Hematopoietic multipotent progenitor cell treated with erythropoietin and hydrocortisone succinate and interleukin-3 and kit ligand, for 4 days (in vitro differentiated cells): Measurements from ENCODE around the gene MOB2.

Experiments used
- DNase-seq: peaks from one replicate; pipeline ENCODE4 v3.0.0-alpha.2; 2015

MOB2 gene

DNA sequence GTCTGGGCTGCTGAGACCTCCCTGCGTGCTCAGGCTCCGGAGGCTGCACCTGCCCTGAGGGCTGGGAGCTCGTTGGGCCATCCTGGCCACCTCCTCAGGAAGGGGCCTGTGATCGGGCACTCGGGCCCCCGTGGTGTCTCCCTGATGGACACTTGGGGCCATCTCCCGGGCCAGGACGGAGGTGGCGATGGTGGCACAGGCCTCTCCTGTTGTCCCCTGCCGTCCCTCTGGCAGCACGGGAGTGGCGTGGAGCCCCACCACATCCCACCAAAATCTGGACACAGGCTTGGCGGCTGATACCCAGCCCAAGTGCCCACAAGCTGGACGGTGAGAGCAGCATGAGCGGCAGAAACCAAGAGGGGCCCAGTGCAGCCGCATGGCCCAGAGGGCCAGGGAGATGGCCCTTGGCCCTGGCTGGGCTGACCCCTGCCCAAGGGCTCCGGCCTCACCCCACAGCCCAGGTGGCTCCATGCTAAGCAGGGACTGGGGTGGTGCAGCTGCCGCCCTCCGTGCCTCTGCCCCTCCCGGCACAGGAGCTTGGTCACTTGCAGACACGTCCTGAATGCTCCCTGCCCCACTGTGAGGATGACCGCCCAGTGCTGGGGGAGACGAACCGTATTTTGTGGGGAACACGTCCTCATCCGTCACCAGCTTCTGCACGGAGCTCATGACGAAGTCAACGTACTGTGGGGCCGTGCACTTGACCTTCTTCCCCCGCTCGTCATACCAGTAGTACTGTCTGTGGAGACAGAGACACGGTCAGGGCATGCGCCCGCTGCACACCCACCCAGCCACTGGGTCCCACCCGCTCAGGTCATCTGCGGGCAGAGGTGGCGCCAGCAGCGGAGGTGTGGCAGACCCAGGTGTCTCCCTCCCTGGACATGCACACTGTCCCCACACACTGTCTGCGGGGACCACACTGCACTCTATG, 15.6 kb downstream of the MOB2 start:
- no peak for DNase-seq

DNA sequence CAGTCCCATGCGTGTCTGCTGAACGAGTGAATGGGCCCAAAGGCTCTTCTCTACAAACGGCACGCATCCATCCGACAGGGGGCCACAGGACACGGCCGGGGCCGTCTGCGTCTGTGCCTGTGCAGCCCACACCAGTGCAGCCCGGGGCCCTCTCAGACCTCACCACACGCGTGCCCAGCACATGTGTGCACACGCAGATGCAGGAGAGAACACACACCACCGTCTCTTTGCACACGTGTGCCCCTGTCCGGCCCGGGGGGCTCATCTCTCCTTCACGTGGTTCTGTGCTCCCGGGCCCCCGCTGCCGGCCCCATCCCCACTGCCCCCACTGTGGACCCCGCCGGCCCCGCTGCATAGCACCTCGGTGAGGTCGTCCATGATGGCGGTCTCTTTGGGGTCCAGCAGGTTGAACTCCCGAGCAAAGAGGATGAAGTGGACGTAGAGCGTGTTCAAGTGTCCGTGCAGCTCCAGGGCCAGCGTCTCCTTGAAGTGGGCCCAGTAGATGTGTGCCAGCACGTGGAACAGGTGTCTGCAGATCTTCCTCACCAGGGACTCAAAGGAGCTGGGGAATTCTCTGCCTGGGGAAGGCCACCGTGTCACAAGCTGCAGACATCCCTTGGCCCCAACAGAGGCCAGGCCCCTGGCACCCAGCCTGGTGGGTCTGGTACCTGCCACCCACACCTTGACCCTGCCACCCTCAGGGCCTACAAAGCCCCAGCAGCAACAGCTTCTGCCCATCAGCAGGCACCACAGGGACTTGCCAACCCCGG, 16.5 kb downstream of the MOB2 start:
- no peak for DNase-seq

DNA sequence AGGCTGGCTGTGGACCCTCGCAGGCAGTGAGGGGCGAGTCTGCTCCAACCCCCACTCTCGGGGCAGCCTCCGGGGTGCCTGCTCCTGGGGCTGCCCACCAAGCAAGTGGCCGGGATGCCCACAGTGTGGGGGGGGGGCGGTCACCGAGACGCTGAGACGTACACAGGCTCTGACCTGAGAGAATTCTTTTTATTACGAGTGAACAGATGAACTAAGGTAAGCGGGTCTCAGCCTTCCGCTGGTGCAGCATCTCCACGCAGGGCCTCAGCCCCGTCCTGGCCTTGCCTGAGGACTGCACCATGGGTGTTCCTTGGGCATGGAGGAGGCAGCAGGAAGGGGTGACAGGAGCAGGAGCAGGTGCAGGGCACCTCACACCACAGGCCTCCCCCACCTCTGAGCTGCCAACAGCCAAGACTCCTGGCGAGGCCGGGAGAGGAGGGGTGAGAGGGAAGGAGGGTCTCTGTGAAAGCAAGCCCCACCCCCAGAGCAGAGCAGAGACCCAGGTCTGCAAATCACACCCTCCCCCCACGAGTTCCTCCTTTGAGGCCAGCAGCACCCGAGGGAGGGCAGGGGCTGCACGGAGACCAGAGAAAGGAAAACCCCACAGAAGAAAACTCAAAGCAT, 17.2 kb downstream of the MOB2 start:
- DNase-seq, result no peak

DNA sequence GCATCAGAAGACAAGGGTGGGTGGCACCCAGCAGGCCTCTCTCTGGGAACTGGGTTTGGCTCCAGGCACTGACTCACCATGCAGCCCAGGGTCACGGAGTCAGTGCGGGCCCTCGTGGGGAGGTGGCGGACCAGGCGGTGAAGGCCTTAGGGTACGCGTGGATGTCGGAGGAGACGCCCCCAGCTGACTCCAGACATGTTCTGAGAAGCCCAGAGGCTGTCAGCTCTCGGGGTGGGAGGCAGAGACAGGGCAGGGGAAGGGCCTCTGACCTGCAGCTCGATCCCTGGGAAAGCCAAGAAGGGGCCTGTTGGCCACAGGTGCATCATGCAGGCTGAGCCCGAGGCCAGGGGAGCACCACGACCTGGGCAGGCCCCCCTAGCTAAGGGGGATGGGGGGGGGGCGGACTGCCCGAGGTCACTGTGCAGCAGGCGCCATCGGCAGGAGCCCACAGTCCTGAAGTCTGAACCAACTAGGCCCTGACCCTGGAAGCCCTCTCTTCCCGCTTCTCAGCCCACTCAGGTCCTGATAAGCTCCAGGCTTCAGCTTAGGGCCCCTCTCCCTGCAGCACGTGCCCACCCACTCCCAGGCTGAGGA, 18.0 kb downstream of the MOB2 start:
- DNase-seq, result no peak

DNA sequence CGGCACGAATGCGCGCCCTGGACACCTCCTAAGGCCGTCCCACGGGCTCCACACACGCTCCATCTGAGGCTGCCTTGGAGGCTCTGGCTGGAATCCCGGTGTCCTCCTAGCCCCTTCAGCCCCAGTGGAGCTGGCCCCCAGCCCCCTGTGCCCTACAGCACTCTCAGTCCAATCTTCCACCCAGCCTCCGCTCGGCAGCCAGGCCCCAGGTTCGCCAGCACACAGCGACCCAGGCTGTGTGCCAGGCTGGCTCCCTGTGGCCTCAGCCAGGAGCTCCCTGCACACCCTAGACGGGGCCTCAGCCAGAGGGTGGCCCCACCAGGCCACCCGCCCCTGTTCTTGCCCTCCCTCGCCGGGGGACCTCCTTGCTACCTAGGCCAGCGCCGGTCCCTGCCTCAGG, 18.6 kb downstream of the MOB2 start:
- no peak for DNase-seq

GRCh38 chr11:1467270-1467669, 19.3 kb downstream of the MOB2 start:
- DNase-seq, result no peak

GRCh38 chr11:1466784-1467183, 19.8 kb downstream of the MOB2 start:
- DNase-seq, result no peak

DNA sequence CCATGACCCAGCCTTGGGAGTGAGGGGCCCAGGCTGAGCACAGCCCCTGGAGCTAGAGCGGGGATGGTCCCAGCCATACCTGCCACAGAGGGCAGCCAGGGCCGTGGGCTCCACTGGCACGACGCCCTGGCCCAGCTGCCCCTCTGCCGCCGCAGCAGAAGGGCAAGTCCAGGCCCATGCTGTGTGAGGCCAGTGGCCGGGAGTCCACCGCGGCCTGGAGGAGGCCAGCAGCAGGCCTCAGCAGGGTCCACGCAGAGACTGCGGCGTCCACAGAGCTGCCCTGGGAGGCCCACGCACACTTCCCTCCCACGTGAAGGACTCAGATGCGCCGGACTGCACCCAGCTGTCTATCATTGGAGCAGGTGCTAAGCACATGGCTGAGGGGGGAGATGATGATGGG, 23.5 kb downstream of the MOB2 start:
- no peak for DNase-seq

DNA sequence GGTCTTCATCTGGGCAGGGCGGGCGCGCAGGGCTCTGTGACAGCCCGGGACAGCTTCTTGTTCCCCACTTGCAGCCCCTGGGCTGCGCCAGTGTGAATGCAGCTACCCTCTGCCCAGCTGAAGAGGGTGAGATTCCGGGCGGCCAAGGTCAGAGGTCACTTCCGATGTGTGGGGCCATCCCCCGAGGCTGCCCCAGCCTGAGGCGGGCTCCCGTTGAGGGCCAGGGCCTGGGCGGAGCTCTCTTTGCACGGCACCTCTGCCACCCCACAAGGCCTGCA, 23.9 kb downstream of the MOB2 start:
- DNase-seq, result no peak

DNA sequence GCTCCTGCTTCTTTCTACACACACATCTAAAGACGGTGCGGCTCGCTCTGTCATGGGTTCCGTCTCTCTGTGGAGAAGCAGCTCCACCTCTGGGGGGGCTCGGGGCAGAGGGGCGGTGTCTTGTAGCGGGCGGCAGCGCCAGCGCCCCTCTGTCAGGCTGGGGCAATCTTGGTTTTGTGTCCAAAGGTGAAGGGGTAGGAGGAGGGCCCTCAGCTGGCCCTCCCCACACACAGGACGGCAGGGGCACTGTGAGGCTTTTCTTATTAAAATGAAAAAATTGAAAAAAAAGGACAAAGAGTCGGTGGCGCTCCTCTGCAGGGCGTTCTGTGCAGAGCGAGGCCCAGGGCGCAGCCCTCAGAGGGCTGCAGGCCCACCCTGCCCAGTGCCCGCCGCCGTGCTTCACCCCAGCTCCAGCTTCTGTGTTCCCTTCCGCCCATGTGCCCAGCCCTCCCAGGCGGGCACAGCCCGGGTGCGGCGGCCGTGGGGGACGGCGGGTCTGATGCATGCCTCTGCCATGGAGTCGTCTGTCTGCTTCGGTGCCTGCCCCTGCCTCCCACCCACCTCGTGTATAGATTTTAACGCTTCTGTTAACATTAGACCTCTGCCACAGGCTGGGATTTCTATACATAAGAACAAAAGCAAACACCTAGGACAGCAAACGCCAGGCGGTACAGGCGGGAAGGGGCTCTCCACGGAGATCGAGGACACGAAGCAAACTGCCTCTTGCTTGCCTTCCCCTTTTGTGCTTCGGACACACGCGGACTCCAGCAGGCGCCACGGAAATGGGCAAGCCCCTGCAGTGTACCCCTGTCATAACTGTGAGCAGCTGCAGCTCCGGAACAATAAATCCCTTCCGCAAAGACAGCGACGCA, 24.5 kb downstream of the MOB2 start:
- no peak for DNase-seq

DNA sequence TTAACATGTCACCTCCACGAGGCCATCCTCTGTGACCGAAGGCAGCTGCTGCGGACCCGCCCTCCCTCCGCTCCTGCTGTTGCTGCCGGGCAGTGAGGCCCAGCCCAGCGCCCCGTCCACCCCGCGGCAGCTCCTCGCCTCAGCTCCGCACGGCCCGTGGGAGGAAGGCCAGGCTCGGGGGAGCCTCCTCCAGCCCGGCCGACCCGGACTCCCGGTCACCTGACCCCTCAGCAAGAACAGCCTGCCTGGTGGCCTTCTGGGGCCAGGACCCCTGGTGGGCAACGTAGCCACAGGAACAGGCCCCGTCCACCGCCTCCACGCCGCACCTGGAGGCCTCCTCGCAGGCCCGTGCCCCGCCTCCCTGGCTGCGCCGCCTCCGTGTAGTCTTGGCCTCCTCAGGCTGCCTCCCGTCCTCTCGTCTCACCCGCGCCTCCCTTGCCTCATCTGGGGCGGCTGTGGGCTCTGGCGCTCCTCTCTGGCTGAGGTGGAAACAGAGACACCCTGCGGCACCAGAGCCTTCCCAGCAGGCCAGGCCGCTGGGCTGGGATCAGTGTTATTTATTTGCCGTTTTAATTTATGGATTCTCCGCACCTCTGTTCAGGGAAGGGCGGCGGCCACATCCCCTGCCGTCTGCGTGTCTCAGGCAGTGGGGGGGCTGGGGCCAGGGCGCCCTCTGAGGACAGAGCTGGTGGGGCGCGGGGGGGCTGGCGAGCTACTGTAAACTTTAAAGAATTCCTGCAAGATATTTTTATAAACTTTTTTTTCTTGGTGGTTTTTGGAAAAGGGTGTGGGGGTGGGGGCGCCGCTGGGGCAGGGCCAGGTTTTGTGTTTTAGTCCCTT, 25.4 kb downstream of the MOB2 start:
- no peak for DNase-seq

- no peak for DNase-seq
Measured at GRCh38 chr11:1460396-1460985, 26.1 kb downstream of the MOB2 start.

DNA sequence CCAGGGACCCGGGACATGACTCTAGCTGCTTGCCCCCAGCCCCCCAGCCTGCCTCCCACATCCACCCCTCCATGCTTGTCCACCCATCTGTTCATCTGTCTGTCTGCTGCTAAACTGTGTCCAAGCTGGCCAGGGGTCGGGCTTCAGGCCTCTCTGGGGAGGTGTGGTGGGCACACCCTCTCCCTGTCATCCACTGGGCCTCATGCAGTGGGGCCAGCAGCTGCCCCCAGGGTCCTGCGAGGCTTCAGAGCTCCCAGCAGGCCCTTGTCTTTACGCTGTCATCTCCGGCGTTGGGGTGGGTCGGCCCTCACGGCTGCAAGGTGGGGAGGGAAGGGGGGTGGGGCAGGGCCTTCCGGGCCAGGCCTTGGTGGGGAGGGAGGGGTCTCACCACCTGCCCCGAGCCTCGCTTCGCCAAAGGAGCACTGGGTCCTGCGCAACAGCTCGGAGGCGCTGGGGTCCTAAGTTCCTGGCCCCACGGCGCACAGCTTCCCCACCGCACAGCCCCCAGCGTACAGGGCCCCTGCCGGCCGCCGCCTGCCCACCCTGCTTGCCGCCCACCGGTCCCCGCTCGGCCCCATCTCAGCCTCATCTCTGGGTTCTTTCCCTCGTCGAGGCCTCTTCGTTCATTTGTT, 26.7 kb downstream of the MOB2 start:
- DNase-seq, result no peak

DNA sequence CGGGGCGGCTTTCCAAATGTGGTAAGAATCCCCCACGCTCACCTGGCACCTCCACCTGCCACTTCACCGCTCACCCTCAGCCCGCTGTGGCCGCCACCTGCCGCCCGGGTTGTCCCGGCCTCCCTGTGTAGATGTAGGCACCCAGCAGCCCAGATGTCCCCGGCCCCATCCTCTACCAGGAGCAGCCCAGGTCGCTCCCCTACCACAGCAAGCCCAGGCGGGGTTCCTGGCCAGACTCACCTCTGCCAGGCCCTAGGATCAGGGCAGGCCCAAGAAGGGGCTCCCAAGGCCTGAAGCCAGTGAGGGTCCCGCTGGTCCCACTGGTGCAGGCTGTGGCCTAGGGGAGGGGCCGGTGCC, 27.4 kb downstream of the MOB2 start:
- DNase-seq, result no peak

- DNase-seq, result peak; percentile 40
Measured at GRCh38 chr11:1458340-1459218, 28.0 kb downstream of the MOB2 start.

DNA sequence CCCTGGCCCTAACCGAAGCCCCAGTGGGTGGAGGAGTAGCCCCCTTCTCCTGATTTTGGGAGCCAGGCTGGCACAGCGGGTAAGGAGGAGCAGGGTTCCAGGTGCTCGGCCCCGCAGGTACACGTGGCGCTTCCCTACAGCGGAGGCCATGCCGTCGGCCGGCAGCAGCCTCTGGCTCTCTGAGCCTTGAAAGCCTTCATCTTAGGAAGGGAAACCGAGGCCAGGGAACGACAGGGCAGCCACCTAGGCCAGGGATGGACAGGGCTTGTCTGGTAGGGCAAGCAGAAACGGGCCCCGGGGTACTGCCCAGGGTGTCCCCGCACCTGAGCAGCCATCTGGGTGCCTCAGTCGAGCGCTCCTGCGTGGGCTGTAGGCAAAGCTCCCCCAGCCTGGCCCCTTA, 28.7 kb downstream of the MOB2 start:
- no peak for DNase-seq

DNA sequence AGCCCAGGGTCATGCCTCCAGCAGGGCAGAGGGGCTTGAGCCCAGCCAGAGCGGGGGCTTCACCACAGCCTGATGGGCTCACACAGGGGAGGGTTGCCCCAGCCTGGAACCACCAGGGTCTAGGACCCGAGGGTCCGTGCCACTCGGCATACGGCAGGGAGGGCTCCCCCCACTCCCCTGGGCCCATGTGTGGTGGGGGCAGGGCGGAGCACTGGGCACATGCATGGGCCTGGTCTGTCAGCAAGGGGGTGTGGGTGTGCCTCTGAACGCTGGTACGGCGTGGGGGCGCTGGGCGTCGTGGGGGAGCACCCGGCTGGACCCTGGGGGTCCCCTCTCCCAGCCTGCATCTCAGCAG, 29.3 kb downstream of the MOB2 start:
- DNase-seq, result no peak

DNA sequence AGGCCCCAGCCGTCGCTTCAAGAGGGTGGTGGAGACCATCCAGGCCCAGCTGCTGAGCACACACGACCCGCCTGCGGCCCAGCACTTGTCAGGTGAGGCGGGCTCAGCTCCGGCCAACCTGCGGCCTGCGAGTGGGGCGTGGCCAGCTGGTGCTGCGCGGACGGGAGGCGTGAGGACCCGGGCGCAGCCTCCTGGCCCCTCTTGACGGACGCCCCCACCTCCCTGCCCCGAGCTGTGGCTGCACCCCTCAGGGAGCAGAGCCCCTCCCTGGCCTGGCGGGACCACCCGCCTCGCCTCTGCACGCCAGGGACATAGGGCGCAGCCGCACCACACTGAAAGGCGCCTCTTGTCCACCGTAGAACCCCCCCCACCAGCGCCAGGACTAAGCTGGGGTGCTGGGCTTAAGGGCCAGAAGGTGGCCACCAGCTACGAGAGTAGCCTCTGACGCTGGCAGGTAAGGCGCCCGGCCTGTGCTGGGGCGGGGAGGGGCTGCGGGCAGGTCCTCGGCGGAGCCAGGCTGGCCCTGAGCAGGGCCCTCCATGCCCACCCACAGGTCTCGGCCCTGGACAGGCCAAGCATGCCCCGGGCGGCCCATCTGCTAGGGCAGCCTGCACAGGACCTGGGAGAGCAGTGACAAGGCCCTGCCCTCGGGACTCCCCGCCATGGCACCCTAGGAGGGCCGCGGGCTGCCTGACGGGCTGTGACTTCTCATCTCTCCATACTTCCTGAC, 29.8 kb downstream of the MOB2 start:
- DNase-seq, result no peak

DNA sequence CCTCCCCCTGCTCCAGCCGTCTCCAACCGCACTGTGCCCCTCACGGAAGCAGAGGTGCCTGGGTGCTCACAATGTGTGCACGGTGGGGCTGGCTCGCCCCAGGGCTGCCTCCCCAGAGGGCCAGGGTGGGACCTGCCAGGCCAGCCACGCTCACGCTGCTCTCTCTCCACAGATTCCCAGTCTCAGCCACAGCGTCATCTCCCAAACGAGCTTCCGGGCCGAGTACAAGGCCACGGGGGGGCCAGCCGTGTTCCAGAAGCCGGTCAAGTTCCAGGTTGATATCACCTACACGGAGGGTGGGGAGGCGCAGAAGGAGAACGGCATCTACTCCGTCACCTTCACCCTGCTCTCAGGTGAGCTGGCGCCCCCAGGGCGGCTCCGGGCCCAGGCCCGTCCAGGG, 30.4 kb downstream of the MOB2 start:
- no peak for DNase-seq
